H9 (cell line): ENCODE measurements around the gene CEBPE. TPM values are rescaled to one million over a fixed set of nuclear protein-coding genes. Genes with fewer than 3 reads are reported as not detected.

Experiments used
- DNase-seq: peaks from one replicate; pipeline ENCODE4 v3.0.0-alpha.2; 2017
- H2AFZ ChIP-seq: one replicate; pipeline ENCODE4 v1.6.1; 2013; ENCODE audit warnings: mild to moderate bottlenecking, low read length, control low read depth, moderate library complexity
- H2AK5ac ChIP-seq: 2 replicates; pipeline ENCODE4 v1.6.1; 2013; ENCODE audit warnings: low read length, control low read depth, mixed read lengths; ENCODE audit not compliant: insufficient read length
- H2BK120ac ChIP-seq: one replicate; pipeline ENCODE4 v1.6.1; 2013; ENCODE audit warnings: low read depth, mild to moderate bottlenecking, low read length, control low read depth, inconsistent platforms; ENCODE audit not compliant: poor library complexity, severe bottlenecking
- H2BK12ac ChIP-seq: 2 replicates; pipeline ENCODE4 v1.6.1; 2013; ENCODE audit warnings: low read length, control low read depth, mixed read lengths, low read depth; ENCODE audit not compliant: insufficient read length
- H2BK15ac ChIP-seq: 2 replicates; pipeline ENCODE4 v1.6.1; 2013; ENCODE audit warnings: low read depth, low read length, control low read depth
- H2BK20ac ChIP-seq: one replicate; pipeline ENCODE4 v1.6.1; 2013; ENCODE audit warnings: low read depth, mild to moderate bottlenecking, low read length, control low read depth, inconsistent platforms; ENCODE audit not compliant: poor library complexity, severe bottlenecking
- H2BK5ac ChIP-seq: 2 replicates; pipeline ENCODE4 v1.6.1; 2013; ENCODE audit warnings: low read length, control low read depth, mixed read lengths; ENCODE audit not compliant: insufficient read length
- H3K14ac ChIP-seq: 2 replicates; pipeline ENCODE4 v1.6.1; 2013; ENCODE audit warnings: low read length, control low read depth; ENCODE audit not compliant: insufficient read depth
- H3K18ac ChIP-seq: 2 replicates; pipeline ENCODE4 v1.6.1; 2013; ENCODE audit warnings: low read depth, mild to moderate bottlenecking, mixed read lengths, low read length, control low read depth; ENCODE audit not compliant: insufficient read length
- H3K23ac ChIP-seq: 2 replicates; pipeline ENCODE4 v1.6.1; 2013; ENCODE audit warnings: low read length, control low read depth, mixed read lengths, low read depth; ENCODE audit not compliant: insufficient read length
- H3K23me2 ChIP-seq: 2 replicates; pipeline ENCODE4 v1.6.1; 2013; ENCODE audit warnings: low read depth, mild to moderate bottlenecking, mixed read lengths, low read length, control low read depth; ENCODE audit not compliant: insufficient read length, poor library complexity, severe bottlenecking
- H3K27ac ChIP-seq: 2 replicates; pipeline ENCODE4 v1.5.1; 2013; ENCODE audit warnings: low read length, control low read depth, mixed read lengths, low read depth; ENCODE audit not compliant: insufficient read length
- H3K27me3 ChIP-seq: 2 replicates; pipeline ENCODE4 v1.6.1; 2013; ENCODE audit warnings: low read length, control low read depth, inconsistent platforms; ENCODE audit not compliant: insufficient read depth
- H3K4ac ChIP-seq: 2 replicates; pipeline ENCODE4 v1.6.1; 2013; ENCODE audit warnings: low read depth, mild to moderate bottlenecking, control low read depth, inconsistent platforms, low read length, moderate library complexity
- H3K4me1 ChIP-seq: 2 replicates; pipeline ENCODE4 v1.6.1; 2013; ENCODE audit warnings: low read length, control low read depth, inconsistent platforms; ENCODE audit not compliant: insufficient read depth
- H3K4me2 ChIP-seq: 2 replicates; pipeline ENCODE4 v1.6.1; 2013; ENCODE audit warnings: low read length, control low read depth, mixed read lengths; ENCODE audit not compliant: insufficient read length, insufficient read depth
- H3K56ac ChIP-seq: 2 replicates; pipeline ENCODE4 v1.6.1; 2013; ENCODE audit warnings: low read depth, mild to moderate bottlenecking, mixed read lengths, low read length, control low read depth; ENCODE audit not compliant: insufficient read length
- H3K79me1 ChIP-seq: 2 replicates; pipeline ENCODE4 v1.6.1; 2013; ENCODE audit warnings: low read depth, mild to moderate bottlenecking, moderate library complexity, low read length, control low read depth, inconsistent platforms; ENCODE audit not compliant: insufficient read depth, poor library complexity, severe bottlenecking
- H3K79me2 ChIP-seq: 2 replicates; pipeline ENCODE4 v1.6.1; 2013; ENCODE audit warnings: low read length, control low read depth, inconsistent platforms; ENCODE audit not compliant: insufficient read depth
- H3K9ac ChIP-seq: 2 replicates; pipeline ENCODE4 v1.6.1; 2013; ENCODE audit warnings: low read length, control low read depth, mixed read lengths; ENCODE audit not compliant: insufficient read length; ENCODE audit errors: extremely low read depth
- H3K9me3 ChIP-seq: one replicate; pipeline ENCODE4 v1.6.1; 2013; ENCODE audit warnings: low read depth, low read length, inconsistent platforms; ENCODE audit not compliant: control insufficient read depth
- H3T11ph ChIP-seq: one replicate; pipeline ENCODE4 v1.6.1; 2013; ENCODE audit warnings: mild to moderate bottlenecking, low read length, control low read depth, inconsistent platforms
- H4K20me1 ChIP-seq: one replicate; pipeline ENCODE4 v1.6.1; 2013; ENCODE audit not compliant: control insufficient read depth, insufficient read length, insufficient read depth
- H4K5ac ChIP-seq: 2 replicates; pipeline ENCODE4 v1.6.1; 2013; ENCODE audit warnings: low read depth, mild to moderate bottlenecking, mixed read lengths, low read length, control low read depth; ENCODE audit not compliant: insufficient read length
- H4K8ac ChIP-seq: replicated peaks from 2 replicates; pipeline ENCODE4 v1.6.1; 2013; ENCODE audit warnings: low read length, control low read depth, mixed read lengths, low read depth; ENCODE audit not compliant: insufficient read length
- H4K91ac ChIP-seq: 2 replicates; pipeline ENCODE4 v1.6.1; 2013; ENCODE audit warnings: low read depth, mild to moderate bottlenecking, moderate library complexity, mixed read lengths, low read length, control low read depth; ENCODE audit not compliant: insufficient read length
- H3K27ac Mint-ChIP-seq, 3 experiments: 2 replicates in 2 of 3; 3 replicates in 1 of 3; pipeline ENCODE4 v1.8.0; 2020 to 2021; ENCODE audit warnings: mixed read lengths in 3 of 3, mild to moderate bottlenecking in 1 of 3, moderate library complexity in 1 of 3
- H3K27me3 Mint-ChIP-seq: 2 replicates; pipeline ENCODE4 v1.8.0; 2021; ENCODE audit warnings: low read depth, mild to moderate bottlenecking, moderate library complexity, mixed read lengths
- H3K36me3 Mint-ChIP-seq, 3 experiments: 2 replicates in 2 of 3; 3 replicates in 1 of 3; pipeline ENCODE4 v1.8.0; 2020 to 2021; ENCODE audit warnings: low read depth in 3 of 3, mixed read lengths in 3 of 3; ENCODE audit not compliant: insufficient read depth in 1 of 3
- H3K4me1 Mint-ChIP-seq, 2 experiments: 2 replicates each; pipeline ENCODE4 v1.8.0; 2020; ENCODE audit warnings: mixed read lengths in 2 of 2
- H3K4me3 Mint-ChIP-seq, 2 experiments: 2 replicates in 1 of 2; 3 replicates in 1 of 2; pipeline ENCODE4 v1.8.0; 2020 to 2021; ENCODE audit warnings: mild to moderate bottlenecking in 2 of 2, mixed read lengths in 2 of 2, moderate library complexity in 1 of 2
- H3K9me3 Mint-ChIP-seq, 2 experiments: 2 replicates in 1 of 2; 3 replicates in 1 of 2; pipeline ENCODE4 v1.8.0; 2020; ENCODE audit warnings: mild to moderate bottlenecking in 2 of 2, mixed read lengths in 2 of 2, moderate library complexity in 1 of 2
- WGBS: extraction: QIAGEN DNeasy Blood & Tissue Kit; methylation state at CpG from one replicate; pipeline ENCODE4 v1.1.7; 2013; ENCODE audit warnings: missing lambda C conversion rate, low lambda C conversion rate, mixed read lengths; ENCODE audit not compliant: insufficient read length; ENCODE audit errors: extremely low coverage; 5-methylcytosine and 5-hydroxymethylcytosine counted together
- total RNA-seq: library from RNA; stranded (reverse); gene quantifications from 2 replicates; pipeline ENCODE4 v1.2.1, GENCODE V29; 2021
- TF ChIP-seq, protein P1 (sequence below): fragments of 200-600 bp; sonication (generic); conservative IDR thresholded peaks from 3 replicates; pipeline ENCODE4 v1.8.0; 2021; ENCODE audit warnings: antibody characterized with exemption, mild to moderate bottlenecking

CEBPE gene
- total RNA-seq, 1 experiment from 2014 or later = not detected

DNA sequence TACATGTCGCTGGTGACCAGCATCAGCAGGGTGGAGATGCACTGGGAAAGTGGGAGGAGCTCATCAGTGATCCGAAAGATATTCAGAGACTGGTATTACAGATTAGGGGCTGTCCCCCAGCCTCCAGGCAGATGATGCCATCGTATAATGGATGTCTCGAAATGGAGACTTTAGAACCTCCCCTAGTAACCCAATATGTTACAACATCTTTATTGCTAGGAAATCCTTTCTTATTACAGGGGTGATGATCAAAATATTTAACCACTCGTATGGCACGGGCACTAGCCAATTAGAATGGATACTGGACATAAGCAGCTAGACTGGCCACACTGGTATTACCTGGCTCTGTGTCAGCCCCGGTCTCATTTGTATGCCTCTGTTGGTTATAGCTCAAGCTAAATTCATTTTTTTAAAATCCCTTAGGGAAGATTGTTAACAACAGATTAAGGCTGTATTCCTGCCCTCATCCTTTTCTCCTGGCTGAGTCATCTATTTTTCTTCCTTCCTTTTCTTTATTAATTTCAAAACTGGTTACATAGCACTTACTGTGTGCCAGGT is 10.8 kb upstream of the CEBPE start:
- Histone ChIP-seq H3K27me3 (peaks cover 1% of the 10 kb centered on the region; the same call in 1 of the 2 replicates), H3K4me2 (no peak overlapping the region)

More for the DNA sequence above, 10.8 kb upstream of the CEBPE start:
- no peaks in the 10 kb centered on the region for H3K9me3 ChIP-seq
- H4K8ac ChIP-seq = no peak overlapping the region
- H2BK15ac ChIP-seq = no peak overlapping the region
- H3K79me1 ChIP-seq = no peaks in the 10 kb centered on the region
- H3K23ac ChIP-seq = no peak overlapping the region
- no peak overlapping the region for H3K18ac ChIP-seq
- TF ChIP-seq, protein P1, sequence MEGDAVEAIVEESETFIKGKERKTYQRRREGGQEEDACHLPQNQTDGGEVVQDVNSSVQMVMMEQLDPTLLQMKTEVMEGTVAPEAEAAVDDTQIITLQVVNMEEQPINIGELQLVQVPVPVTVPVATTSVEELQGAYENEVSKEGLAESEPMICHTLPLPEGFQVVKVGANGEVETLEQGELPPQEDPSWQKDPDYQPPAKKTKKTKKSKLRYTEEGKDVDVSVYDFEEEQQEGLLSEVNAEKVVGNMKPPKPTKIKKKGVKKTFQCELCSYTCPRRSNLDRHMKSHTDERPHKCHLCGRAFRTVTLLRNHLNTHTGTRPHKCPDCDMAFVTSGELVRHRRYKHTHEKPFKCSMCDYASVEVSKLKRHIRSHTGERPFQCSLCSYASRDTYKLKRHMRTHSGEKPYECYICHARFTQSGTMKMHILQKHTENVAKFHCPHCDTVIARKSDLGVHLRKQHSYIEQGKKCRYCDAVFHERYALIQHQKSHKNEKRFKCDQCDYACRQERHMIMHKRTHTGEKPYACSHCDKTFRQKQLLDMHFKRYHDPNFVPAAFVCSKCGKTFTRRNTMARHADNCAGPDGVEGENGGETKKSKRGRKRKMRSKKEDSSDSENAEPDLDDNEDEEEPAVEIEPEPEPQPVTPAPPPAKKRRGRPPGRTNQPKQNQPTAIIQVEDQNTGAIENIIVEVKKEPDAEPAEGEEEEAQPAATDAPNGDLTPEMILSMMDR = no peak
- H2AFZ ChIP-seq = no peak overlapping the region
- H3K4me1 ChIP-seq = no peaks in the 10 kb centered on the region; the same call in 1 of the 2 replicates
- no peak overlapping the region for H4K91ac ChIP-seq
- H3K27ac ChIP-seq = no peak overlapping the region
- H2BK12ac ChIP-seq = no peak overlapping the region
- H3K4me1 Mint-ChIP-seq = peaks cover 12% of the 10 kb centered on the region in 2 experiments
- H3K4ac ChIP-seq = no peak overlapping the region
- no peak for DNase-seq
- no peak overlapping the region for H3K9ac ChIP-seq
- no peaks in the 10 kb centered on the region for H3K79me2 ChIP-seq
- no peak overlapping the region for H4K5ac ChIP-seq
- H2BK120ac ChIP-seq = no peak overlapping the region
- no CpG with 5 or more reads among the region's 7 CpGs for WGBS
- H3K27ac Mint-ChIP-seq = no peak overlapping the region
- no peak overlapping the region for H3K56ac ChIP-seq
- H3K36me3 Mint-ChIP-seq = peaks cover 35 to 57% (median 51%) of the 10 kb centered on the region in 3 experiments; a peak in 6 of 7 replicates
- H3K14ac ChIP-seq = no peak overlapping the region
- H3T11ph ChIP-seq = no peak overlapping the region
- no peaks in the 10 kb centered on the region for H4K20me1 ChIP-seq
- H2AK5ac ChIP-seq = no peak overlapping the region
- H2BK5ac ChIP-seq = no peak overlapping the region
- no peaks in the 10 kb centered on the region for H3K27me3 Mint-ChIP-seq
- no peaks in the 10 kb centered on the region for H3K9me3 Mint-ChIP-seq
- no peak overlapping the region for H3K4me3 Mint-ChIP-seq
- H2BK20ac ChIP-seq = no peak overlapping the region
- H3K23me2 ChIP-seq = no peaks in the 10 kb centered on the region
